ACHN (cell line): ENCODE measurements around the gene RNF115.
"Not testable (repeated sequence)": the region's sequence is repeated elsewhere in the genome, so short reads cannot be mapped to it uniquely, and the experiment has no call there.

Source experiments
- DNase-seq: peaks from one replicate; pipeline ENCODE4 v3.0.0-alpha.2; 2015
- in situ Hi-C: cut with HindIII; loops from 2 replicates; pipeline ENCODE4 v1.10.0; 2017; ENCODE audit warnings: low sequenced_read_pairs, low pct_ligation_motif_present, low pct_unique_long_range_greater_than_20kb

Gene RNF115

DNA sequence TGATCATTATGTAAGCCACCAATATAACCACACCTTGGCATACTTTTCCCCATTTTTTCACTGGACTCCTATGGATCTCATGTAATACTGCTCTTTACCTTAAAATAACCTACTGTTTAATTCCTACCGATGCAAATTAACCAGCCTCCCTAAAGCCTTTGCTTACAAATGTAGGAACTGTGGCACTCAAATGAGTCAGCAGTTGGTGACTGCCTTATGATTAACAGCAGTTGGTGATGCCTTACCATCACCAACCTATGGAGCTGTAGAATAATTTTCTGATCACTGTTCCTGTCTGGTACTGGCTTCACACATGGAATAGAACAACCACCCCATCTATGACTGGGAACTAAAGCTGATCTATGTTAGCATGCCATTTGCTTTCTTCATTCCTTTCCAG lies 13.8 kb upstream of the RNF115 start:
- DNase-seq = no peak
- in situ Hi-C loops = loop anchor here (25.0 kb wide), 1 partner anchor 100 kb away; no protein-coding TSS in a partner anchor

DNA sequence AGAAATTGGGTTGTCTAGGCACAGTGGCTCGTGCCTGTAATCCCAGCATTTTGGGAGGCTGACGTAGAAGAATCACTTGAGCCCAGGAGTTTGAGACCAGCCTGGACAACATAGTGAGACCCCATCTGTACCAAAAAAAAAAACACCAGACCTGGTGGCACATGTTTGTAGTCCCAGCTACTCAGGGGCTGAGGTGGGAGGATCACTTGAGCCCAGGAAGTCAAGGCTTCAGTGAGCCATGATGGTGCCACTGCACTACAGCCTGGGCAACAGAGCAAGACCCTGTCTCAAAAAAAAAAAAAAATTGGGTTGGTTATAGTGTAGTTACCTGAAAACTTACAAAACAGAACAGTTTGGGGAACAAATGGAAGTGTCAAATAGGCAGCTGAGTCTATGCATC lies 6.9 kb upstream of the RNF115 start:
- in situ Hi-C loops = loop anchor here (25.0 kb wide), 1 partner anchor 94 kb away; no protein-coding TSS in a partner anchor
- DNase-seq = not testable (repeated sequence)

DNA sequence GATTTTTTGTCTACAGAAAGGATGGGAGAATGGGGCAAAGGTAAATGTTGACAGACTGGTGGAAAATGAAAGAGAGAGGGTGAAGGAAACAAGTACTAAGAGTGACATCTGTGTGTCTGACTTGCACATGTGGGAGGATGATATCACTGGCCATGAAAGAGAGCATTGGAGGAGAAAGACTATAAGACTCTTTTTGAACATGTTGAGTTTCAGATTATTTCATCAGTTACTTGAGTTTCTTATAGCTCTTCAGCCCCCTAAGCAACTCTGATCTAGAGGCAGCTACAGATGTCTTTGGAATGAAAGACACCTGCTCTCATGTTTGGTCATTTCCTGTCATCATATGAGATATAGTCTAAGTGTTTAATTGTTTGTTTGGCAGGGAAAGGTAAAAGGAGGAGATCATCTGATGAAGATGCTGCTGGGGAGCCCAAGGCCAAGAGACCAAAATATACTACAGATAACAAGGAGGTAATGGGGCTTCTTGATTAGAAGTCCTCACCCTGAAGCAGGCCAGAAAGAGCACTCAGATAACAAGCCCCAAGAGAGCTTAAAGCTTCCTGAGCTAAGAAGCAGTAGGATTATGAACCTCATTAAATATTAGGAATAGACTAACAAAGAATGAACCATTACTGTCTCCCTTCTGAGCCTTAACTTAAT lies 4.6 kb upstream of the RNF115 start:
- no peak for DNase-seq
- in situ Hi-C loops = loop anchor here (25.0 kb wide), 1 partner anchor 91 kb away; no protein-coding TSS in a partner anchor

DNA sequence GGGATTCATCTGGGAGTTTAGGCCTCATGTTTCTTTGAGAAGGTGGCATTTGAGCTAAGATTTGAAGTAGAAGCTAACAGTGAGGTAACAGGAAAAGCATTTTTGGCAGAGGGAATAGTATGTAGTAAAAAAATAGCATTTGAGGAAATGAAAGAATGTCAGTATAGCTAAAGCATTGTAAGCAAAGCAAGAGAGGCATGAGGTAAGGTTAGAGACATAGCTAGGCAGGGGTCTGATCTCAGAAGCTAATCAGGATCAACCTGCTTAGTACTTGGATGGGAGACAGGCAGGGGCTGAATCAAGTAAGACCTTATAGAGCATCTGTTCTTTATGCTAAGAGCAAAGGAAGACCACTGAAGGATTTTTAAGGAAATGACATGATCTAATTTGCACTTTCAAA lies 4.1 kb upstream of the RNF115 start:
- in situ Hi-C loops = loop anchor here (25.0 kb wide), 1 partner anchor 91 kb away; no protein-coding TSS in a partner anchor
- DNase-seq = no peak

DNA sequence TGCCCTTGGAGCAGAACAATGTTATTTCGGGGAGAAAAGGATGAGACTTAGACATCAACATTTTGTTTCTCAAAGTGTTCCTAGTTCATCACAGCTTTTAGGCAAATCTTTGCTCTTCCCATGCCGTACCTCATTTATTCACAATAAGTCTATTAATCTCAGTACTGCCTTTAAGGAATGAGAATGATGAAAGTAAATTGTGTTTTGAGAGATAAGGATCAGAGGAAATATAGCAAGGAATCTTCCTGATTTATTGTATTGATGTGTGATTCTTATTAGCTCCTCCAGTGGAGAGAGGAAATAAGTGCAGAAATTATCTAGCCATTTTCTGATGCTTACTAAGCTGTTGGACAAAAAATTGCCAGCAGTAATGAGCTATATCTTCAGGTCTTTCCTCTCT lies 2.1 kb upstream of the RNF115 start:
- no peak for DNase-seq
- in situ Hi-C loops = loop anchor here (25.0 kb wide), 1 partner anchor 89 kb away; no protein-coding TSS in a partner anchor

DNA sequence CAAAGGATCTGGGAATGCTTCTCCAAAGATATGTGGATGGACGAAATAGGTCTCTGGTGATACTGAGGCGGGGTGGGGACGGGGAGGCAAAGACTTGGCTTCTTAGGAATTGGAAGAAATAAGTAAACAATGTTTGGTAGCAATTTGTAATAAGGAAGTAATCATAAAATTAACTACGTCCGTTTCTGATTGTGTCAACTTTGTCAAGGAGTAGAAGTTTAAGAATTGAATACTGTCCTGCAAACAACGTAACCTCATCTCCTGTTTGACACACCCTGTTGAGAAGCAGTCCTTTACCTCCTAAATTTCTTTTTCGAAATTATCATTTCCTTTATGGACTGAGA lies 576 bp upstream of the RNF115 start:
- in situ Hi-C loops = no loop called here
- no peak for DNase-seq

DNA sequence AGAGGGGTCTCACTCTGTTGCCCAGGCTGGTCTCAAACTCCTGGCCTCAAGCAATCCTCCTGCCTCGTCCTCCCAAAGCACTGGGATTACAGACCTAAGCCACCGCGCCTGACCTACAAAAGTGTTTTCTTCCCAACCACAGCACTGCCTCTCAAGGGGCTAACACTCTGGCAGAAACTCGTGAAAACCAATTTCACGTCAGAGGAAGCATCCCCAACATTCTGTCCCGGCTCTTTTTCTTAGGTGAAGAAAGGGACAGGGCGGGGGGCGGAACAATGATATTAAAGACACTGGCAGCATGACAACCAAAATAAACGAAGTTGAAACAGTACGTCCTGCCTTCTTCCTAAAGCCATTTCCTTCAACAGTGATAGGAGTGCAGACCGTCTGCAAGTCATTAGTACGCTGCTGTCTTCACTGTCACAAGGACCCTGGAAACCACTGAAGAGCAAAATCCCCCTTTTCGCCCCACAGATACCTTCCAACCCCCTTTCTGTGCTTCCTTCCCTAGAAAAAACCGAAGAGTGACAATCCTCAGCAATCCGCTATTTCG lies 1.0 kb downstream of the RNF115 start:
- in situ Hi-C loops, DNase-seq: not testable (repeated sequence)

DNA sequence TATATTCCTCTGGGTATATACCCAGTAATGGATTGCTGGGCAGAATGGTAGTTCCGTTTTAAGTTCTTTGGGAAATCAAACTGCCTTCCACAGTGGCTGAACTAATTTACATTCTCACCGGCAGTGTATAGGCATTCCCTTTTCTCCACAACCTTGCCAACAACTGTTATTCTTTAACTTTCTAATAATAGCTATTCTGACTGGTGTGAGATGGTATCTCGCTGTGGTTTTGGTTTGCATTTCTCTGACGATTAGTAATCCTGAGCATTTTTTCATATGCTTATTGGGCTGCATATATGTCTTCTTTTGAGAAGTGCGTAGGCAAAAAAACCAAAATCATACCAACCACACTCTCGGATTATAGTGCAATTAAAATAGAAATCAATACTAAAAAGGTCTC lies 5.8 kb downstream of the RNF115 start:
- peak; percentile 84 for DNase-seq
- in situ Hi-C loops = not testable (repeated sequence)

DNA sequence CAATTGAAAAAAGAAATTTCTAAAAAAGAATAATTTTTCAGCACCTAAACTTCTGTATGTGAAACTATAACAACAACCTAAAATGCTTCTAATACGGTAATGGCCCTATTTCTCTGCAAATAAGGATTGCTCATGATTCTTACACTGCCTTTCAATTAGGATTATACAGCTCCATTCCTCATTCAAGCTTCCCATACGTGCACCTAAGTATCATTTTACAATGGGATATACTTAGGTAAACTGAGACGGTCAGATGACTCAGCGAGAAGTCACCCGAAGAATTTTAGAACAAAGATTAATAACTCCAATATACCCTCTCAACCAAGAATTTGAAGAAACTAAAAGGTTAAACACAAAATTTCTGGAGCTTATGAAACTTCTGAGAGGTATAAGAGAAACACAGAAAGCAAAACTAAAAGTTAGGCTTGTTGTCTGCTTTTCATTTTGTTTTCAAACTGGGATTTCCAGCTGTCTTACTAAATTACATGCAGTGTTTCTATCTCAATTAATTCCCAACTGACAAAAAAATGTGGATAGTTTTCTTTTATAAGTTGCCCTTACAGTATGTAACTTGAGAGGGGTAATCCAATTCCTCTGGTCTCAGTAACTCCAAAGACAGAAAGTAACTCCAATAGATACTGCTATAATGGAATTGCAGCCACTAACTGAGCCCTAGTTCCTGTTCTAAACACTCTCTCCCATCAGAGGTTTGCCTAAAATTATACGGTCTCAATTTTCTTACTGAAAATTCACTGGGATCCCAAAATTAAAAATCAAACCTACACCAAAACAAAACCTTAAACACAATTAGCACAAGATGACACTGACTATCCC lies 10.7 kb downstream of the RNF115 start:
- DNase-seq = peak; percentile 13
- in situ Hi-C loops = not testable (repeated sequence)

DNA sequence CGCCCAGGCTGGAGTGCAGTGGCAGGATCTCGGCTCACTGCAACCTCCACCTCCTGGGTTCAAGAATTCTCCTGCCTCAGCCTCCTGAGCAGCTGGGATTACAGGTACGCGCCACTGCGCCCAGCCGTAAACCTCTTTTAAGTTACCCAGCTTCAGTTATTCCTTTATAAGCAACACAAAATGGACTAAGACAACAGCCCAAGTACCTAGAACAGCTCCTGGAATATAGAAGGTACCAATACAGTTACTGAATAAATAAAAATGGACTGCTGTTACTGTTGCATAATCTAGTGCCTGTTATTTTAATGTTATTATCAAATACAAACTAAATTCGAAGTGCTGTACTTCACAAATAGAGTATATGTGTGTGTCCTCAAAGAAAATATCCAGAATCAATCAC lies 17.1 kb downstream of the RNF115 start:
- no peak for DNase-seq
- in situ Hi-C loops = no loop called here

DNA sequence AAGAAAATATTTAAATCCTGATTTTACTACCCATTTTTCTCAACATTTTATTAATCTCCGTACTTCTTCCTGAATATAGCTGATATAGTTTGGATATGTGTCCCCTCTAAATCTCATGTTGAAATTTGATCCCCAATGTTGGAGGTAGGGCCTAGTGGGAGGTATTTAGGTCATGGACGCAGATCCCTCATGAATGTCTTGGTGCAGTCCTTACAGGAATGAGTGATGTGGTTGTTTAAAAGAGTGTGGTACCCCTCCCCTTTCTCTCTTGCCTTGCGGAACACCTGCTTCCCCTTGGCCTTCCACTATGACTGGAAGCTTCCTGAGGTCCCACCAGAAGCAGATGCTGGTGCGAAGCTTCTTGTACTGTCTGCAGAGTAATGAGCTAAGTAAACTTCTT lies 17.5 kb downstream of the RNF115 start:
- in situ Hi-C loops = no loop called here
- no peak for DNase-seq

DNA sequence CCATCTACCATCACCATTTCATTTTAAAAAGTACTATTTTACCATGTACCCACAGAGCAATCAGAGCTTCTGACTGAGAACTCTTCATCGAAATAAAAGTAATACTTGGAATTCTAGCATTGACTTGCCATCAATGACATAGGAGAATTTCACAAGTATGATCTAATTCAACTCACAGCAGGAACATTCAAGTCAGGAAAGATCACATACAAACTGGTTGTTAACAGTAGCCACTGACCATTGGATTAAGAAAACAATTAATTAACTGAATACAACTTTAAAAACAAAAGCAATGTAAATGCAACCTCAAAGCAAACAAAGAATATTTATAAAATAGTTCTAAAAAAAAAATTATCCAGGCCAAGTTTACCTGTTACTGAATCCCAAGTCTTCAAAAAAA lies 18.8 kb downstream of the RNF115 start:
- DNase-seq = no peak
- in situ Hi-C loops = no loop called here

DNA sequence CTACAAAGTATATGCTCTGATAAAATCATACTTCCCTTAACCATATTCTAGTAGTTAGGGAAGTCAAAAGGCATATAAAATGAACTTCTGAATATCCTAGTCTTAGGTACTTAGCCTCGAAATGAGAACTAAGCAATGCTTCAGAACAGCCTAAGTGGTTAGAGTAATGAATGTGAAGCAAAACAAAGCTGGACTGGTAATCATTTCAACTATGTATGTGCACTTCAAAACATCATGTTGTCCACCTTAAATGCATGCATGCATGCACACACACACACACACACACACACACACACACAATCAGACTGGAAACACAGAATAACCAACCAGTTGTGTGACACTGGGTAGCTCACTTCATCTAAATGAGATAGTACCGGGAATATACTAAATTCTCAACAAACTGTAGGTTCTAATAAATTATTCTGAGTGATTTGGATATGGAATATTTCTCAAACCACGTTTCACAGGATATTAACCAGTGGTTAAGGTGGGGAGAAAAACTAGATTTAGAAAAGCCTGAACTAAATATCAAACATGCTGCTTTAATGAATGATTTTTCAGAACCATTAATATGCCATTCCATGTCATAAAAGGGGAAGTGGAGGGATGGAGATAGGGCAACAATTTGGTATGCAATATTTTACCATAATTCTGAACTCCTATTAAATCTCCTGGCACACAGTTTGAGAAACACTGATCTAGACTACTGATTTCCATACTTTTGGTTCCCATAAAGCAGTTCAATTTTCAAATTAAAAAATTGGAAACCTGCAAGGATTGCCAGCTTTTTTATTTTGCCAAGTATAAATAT lies 19.5 kb downstream of the RNF115 start:
- in situ Hi-C loops = no loop called here
- DNase-seq = no peak

DNA sequence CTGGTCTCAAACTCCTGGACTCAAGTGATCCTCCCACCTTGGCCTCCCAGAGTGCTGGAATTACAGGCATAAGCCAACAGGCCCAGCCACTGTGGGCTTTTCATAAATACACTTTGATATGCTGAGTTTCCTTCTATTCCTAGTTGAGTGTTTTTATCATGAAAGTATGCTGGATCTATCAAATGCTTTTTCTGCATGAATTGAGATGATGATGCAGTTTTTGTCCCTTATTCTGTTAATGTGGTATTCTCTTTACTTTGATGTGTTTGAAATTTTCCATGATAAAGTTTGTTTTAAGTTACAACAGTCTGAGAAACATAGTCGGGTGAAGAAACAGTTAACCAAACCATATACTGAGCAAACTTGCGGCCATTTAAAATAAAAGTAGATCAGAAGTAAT lies 24.1 kb downstream of the RNF115 start:
- in situ Hi-C loops = no loop called here

DNA sequence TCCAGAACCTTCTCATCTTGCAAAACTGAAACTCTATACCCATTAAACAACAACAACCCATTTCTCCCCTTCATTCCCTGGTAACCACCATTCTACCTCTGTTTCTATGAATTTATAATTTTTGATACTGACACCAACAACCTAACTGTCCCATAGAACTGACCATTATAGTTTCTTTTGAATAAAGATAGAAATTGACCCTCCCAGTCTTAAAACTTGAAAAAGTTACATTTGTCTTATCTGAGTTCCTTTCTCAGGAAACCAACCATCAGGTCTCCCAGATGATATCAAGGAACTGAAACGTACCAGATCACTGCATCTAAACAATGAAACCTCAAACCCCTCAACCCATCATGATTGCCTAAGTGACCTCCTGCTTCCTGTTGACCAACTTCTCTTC lies 27.1 kb downstream of the RNF115 start:
- DNase-seq = no peak
- in situ Hi-C loops = no loop called here

More for the DNA sequence above, 24.1 kb downstream of the RNF115 start:
- DNase-seq = no peak

DNA sequence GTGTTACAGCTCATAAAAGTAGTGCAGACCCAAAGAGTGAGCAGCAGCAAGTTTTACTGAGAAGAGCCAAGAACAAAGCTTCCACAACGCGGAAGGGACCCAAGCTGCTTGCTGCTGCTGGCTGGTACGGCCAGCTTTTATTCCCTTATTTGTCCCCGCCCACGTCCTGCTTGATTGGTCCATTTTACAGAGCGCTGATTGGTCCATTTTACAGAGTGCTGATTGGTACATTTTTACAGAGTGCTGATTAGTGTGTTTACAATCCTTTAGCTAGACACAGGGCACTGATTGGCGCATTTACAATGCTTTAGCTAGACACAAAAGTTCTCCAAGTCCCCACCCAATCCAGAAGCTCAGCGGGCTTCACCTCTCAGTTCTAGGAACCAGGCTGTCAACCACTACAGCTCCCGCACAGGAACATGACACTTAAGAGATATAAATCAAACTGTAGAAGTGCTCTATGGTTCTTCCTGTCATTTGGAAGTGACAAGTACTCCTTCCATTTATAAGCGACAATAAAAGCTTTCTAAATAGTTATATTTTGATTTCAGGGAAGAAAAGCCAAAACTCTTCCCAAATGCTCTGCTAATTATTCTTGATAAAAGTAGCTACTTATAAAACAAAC lies 28.5 kb downstream of the RNF115 start:
- no peak for DNase-seq
- in situ Hi-C loops = no loop called here

DNA sequence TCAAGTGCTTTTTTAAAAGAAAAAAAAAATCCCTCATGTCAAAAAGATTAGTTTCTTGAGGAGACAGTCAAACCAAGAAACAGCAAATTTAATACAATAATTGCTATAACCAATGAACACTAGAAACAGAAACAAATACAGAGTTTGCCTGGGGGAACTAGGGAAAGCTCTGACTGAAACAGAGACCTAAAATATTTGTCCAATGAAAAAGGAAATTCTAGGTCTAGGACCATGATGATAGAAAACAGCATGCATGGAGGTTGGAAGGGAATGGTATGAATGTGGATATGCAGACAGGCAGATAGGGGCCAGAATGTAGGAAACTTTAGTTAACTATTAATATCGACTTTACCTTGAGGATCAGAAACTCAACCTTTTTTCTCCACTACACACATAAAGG lies 31.4 kb downstream of the RNF115 start:
- no peak for DNase-seq
- in situ Hi-C loops = no loop called here

DNA sequence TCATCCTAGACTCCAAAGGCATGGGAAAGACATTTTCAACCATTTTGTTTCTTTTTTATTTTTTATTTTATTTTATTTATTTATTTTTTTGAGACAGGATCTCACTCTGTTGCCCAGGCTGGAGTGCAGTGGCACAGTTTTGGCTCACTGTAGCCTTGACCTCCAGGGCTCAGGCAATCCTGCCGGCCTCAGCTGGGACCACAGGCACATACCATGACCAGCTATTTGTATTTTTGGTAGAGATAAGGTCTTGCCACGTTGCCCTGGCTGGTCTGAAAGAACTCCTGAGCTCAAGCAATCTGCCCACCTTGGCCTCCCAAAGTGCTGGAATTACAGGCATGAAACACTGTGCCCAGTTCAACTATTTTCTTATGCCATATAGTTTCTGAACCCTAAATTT lies 32.0 kb downstream of the RNF115 start:
- DNase-seq, in situ Hi-C loops: not testable (repeated sequence)
